HEK293 (cell line): ENCODE data around the gene MRPL46.

ENCODE experiments used
- BCL11B ChIP-seq: fragments of 450-650 bp; formaldehyde crosslinking; IDR thresholded peaks from 2 replicates; pipeline ENCODE4 v1.5.1; 2016; ENCODE audit warnings: low read depth, missing biosample characterization, missing genetic modification characterization
- HOXA7 ChIP-seq: sonication (generic); formaldehyde crosslinking; IDR thresholded peaks from 2 replicates; pipeline ENCODE4 v1.8.1; 2022; ENCODE audit warnings: missing genetic modification reagents, borderline replicate concordance
- IKZF3 ChIP-seq: fragments of 450-650 bp; IDR thresholded peaks from 2 replicates; pipeline ENCODE4 v1.5.0; 2018; ENCODE audit warnings: missing biosample characterization, mild to moderate bottlenecking, missing genetic modification characterization, moderate library complexity
- MEIS1 ChIP-seq: sonication (generic); formaldehyde crosslinking; IDR thresholded peaks from 2 replicates; pipeline ENCODE4 v1.8.1; 2022; ENCODE audit warnings: missing genetic modification reagents, mild to moderate bottlenecking, borderline replicate concordance
- REPIN1 ChIP-seq: fragments of 450-650 bp; formaldehyde crosslinking; IDR thresholded peaks from 2 replicates; pipeline ENCODE4 v1.5.1; 2017; ENCODE audit warnings: missing biosample characterization, missing genetic modification characterization, low read depth
- SCRT1 ChIP-seq: fragments of 450-650 bp; formaldehyde crosslinking; IDR thresholded peaks from 2 replicates; pipeline ENCODE4 v1.5.1; 2016; ENCODE audit warnings: missing biosample characterization, missing genetic modification characterization, borderline replicate concordance
- SCRT2 ChIP-seq: fragments of 450-650 bp; formaldehyde crosslinking; IDR thresholded peaks from 2 replicates; pipeline ENCODE4 v1.5.1; 2016; ENCODE audit warnings: missing biosample characterization, missing genetic modification characterization
- ZFP37 ChIP-seq: fragments of 450-650 bp; formaldehyde crosslinking; IDR thresholded peaks from 2 replicates; pipeline ENCODE4 v1.5.1; 2016; ENCODE audit warnings: missing biosample characterization, missing genetic modification characterization
- ZNF132 ChIP-seq: fragments of 450-650 bp; formaldehyde crosslinking; IDR thresholded peaks from 2 replicates; pipeline ENCODE4 v1.5.1; 2017; ENCODE audit warnings: missing biosample characterization, missing genetic modification characterization, borderline replicate concordance
- ZNF138 ChIP-seq: fragments of 450-650 bp; formaldehyde crosslinking; IDR thresholded peaks from 2 replicates; pipeline ENCODE4 v1.5.1; 2016; ENCODE audit warnings: missing biosample characterization, missing genetic modification characterization, borderline replicate concordance
- ZNF155 ChIP-seq: fragments of 450-650 bp; formaldehyde crosslinking; IDR thresholded peaks from 2 replicates; pipeline ENCODE4 v1.5.1; 2016; ENCODE audit warnings: missing biosample characterization, missing genetic modification characterization
- ZNF169 ChIP-seq: fragments of 450-650 bp; formaldehyde crosslinking; IDR thresholded peaks from 2 replicates; pipeline ENCODE4 v1.5.1; 2016; ENCODE audit warnings: missing biosample characterization, missing genetic modification characterization
- ZNF174 ChIP-seq: fragments of 450-650 bp; formaldehyde crosslinking; IDR thresholded peaks from 2 replicates; pipeline ENCODE4 v1.5.0; 2017; ENCODE audit warnings: missing biosample characterization, mild to moderate bottlenecking, missing genetic modification characterization
- ZNF2 ChIP-seq: fragments of 450-650 bp; formaldehyde crosslinking; IDR thresholded peaks from 2 replicates; pipeline ENCODE4 v1.5.1; 2016; ENCODE audit warnings: missing biosample characterization, missing genetic modification characterization
- ZNF24 ChIP-seq: fragments of 450-650 bp; formaldehyde crosslinking; IDR thresholded peaks from 2 replicates; pipeline ENCODE4 v1.5.1; 2016; ENCODE audit warnings: missing biosample characterization, missing genetic modification characterization
- ZNF324 ChIP-seq: fragments of 450-650 bp; formaldehyde crosslinking; IDR thresholded peaks from 2 replicates; pipeline ENCODE4 v1.5.1; 2016; ENCODE audit warnings: missing biosample characterization, missing genetic modification characterization
- ZNF426 ChIP-seq: fragments of 450-650 bp; formaldehyde crosslinking; IDR thresholded peaks from 2 replicates; pipeline ENCODE4 v1.5.1; 2017; ENCODE audit warnings: missing biosample characterization, missing genetic modification characterization, mild to moderate bottlenecking, inconsistent platforms, moderate library complexity
- ZNF544 ChIP-seq: fragments of 450-650 bp; formaldehyde crosslinking; IDR thresholded peaks from 2 replicates; pipeline ENCODE4 v1.5.0; 2017; ENCODE audit warnings: missing biosample characterization, missing genetic modification characterization
- ZNF747 ChIP-seq: fragments of 450-650 bp; formaldehyde crosslinking; IDR thresholded peaks from 2 replicates; pipeline ENCODE4 v1.5.1; 2016; ENCODE audit warnings: missing biosample characterization, missing genetic modification characterization
- ZNF768 ChIP-seq: fragments of 450-650 bp; formaldehyde crosslinking; IDR thresholded peaks from 2 replicates; pipeline ENCODE4 v1.5.1; 2018; ENCODE audit warnings: missing biosample characterization, mild to moderate bottlenecking, missing genetic modification characterization
- ZNF785 ChIP-seq: fragments of 450-650 bp; formaldehyde crosslinking; IDR thresholded peaks from 2 replicates; pipeline ENCODE4 v1.5.1; 2016; ENCODE audit warnings: missing biosample characterization, missing genetic modification characterization
- ZSCAN23 ChIP-seq: fragments of 450-650 bp; formaldehyde crosslinking; IDR thresholded peaks from 2 replicates; pipeline ENCODE4 v1.5.1; 2016; ENCODE audit warnings: missing biosample characterization, missing genetic modification characterization
- TF ChIP-seq, protein P1 (sequence below): fragments of 450-650 bp; formaldehyde crosslinking; IDR thresholded peaks from 2 replicates; pipeline ENCODE4 v1.5.1; 2016; ENCODE audit warnings: missing biosample characterization, missing genetic modification characterization, low read depth
- TF ChIP-seq, protein P2 (sequence below): fragments of 450-650 bp; formaldehyde crosslinking; IDR thresholded peaks from 2 replicates; pipeline ENCODE4 v1.5.1; 2016; ENCODE audit warnings: missing biosample characterization, missing genetic modification characterization
- TF ChIP-seq, protein P3 (sequence below): fragments of 450-650 bp; formaldehyde crosslinking; conservative IDR thresholded peaks from 2 replicates; pipeline ENCODE4 v1.5.1; 2016; ENCODE audit warnings: low read depth, missing biosample characterization, missing genetic modification characterization
- TF ChIP-seq, protein P4 (sequence below): fragments of 450-650 bp; formaldehyde crosslinking; IDR thresholded peaks from 2 replicates; pipeline ENCODE4; 2016; ENCODE audit warnings: missing biosample characterization, missing genetic modification characterization
- TF ChIP-seq, protein P5 (sequence below): fragments of 450-650 bp; formaldehyde crosslinking; IDR thresholded peaks from 2 replicates; pipeline ENCODE4 v1.5.1; 2016; ENCODE audit warnings: missing biosample characterization, missing genetic modification characterization

Gene MRPL46

DNA sequence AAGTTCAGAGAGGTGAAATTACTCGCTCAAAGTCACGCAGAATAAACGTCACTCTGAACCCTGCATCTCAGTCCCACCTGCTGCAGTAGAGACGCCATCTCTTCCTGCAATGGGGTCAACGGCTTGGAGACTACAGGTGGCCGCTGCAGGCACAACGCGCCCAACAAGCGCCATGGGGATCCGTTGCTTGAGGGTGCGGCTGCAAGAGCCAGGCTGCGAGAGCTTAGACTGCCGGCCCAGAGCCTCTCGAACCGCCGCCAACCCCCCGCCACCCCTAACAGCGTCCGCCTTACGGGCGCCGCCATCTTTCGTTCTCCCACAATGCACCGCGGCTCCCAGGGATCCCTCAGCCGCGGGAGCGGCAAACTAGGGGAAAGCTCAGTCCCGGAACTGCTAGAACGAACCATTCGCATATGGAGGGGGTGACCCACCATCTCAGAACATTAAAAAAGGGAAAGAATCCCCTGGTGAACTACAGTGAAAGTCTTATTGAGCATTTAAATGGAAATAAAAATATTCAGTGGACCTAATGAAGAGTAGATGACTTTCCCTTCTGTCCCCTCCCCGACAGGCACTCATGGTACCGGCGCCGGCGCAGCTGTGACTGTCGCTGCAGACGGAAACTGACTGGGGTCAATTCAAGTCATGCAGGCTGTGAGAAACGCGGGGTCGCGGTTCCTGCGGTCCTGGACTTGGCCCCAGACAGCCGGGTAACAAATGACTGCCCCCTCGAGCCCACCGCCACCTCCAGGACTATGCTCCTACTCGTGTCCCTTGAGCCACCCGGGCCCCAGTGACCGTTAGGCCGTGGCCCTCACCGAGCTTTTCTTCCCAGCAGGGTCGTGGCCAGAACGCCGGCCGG lies at the start of gene MRPL46, which contains the start of gene MRPS11 (continued):
- no peak for TF ChIP-seq ZNF768 (tag by site-specific recombination)
- no peak for TF ChIP-seq HOXA7 (CRISPR knock-in tag)
- TF ChIP-seq, protein P1, sequence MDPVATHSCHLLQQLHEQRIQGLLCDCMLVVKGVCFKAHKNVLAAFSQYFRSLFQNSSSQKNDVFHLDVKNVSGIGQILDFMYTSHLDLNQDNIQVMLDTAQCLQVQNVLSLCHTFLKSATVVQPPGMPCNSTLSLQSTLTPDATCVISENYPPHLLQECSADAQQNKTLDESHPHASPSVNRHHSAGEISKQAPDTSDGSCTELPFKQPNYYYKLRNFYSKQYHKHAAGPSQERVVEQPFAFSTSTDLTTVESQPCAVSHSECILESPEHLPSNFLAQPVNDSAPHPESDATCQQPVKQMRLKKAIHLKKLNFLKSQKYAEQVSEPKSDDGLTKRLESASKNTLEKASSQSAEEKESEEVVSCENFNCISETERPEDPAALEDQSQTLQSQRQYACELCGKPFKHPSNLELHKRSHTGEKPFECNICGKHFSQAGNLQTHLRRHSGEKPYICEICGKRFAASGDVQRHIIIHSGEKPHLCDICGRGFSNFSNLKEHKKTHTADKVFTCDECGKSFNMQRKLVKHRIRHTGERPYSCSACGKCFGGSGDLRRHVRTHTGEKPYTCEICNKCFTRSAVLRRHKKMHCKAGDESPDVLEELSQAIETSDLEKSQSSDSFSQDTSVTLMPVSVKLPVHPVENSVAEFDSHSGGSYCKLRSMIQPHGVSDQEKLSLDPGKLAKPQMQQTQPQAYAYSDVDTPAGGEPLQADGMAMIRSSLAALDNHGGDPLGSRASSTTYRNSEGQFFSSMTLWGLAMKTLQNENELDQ (tag by site-specific recombination), result no peak
- TF ChIP-seq MEIS1, result no peak
- TF ChIP-seq ZNF132 (tag by site-specific recombination), result no peak
- no peak for TF ChIP-seq ZNF138
- no peak for TF ChIP-seq ZNF174 (tag by site-specific recombination)
- TF ChIP-seq, protein P2, sequence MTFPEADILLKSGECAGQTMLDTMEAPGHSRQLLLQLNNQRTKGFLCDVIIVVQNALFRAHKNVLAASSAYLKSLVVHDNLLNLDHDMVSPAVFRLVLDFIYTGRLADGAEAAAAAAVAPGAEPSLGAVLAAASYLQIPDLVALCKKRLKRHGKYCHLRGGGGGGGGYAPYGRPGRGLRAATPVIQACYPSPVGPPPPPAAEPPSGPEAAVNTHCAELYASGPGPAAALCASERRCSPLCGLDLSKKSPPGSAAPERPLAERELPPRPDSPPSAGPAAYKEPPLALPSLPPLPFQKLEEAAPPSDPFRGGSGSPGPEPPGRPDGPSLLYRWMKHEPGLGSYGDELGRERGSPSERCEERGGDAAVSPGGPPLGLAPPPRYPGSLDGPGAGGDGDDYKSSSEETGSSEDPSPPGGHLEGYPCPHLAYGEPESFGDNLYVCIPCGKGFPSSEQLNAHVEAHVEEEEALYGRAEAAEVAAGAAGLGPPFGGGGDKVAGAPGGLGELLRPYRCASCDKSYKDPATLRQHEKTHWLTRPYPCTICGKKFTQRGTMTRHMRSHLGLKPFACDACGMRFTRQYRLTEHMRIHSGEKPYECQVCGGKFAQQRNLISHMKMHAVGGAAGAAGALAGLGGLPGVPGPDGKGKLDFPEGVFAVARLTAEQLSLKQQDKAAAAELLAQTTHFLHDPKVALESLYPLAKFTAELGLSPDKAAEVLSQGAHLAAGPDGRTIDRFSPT (tag by site-specific recombination), result no peak
- TF ChIP-seq, protein P3, sequence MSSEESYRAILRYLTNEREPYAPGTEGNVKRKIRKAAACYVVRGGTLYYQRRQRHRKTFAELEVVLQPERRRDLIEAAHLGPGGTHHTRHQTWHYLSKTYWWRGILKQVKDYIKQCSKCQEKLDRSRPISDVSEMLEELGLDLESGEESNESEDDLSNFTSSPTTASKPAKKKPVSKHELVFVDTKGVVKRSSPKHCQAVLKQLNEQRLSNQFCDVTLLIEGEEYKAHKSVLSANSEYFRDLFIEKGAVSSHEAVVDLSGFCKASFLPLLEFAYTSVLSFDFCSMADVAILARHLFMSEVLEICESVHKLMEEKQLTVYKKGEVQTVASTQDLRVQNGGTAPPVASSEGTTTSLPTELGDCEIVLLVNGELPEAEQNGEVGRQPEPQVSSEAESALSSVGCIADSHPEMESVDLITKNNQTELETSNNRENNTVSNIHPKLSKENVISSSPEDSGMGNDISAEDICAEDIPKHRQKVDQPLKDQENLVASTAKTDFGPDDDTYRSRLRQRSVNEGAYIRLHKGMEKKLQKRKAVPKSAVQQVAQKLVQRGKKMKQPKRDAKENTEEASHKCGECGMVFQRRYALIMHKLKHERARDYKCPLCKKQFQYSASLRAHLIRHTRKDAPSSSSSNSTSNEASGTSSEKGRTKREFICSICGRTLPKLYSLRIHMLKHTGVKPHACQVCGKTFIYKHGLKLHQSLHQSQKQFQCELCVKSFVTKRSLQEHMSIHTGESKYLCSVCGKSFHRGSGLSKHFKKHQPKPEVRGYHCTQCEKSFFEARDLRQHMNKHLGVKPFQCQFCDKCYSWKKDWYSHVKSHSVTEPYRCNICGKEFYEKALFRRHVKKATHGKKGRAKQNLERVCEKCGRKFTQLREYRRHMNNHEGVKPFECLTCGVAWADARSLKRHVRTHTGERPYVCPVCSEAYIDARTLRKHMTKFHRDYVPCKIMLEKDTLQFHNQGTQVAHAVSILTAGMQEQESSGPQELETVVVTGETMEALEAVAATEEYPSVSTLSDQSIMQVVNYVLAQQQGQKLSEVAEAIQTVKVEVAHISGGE, result peak; percentile 55
- no peak for TF ChIP-seq ZNF747 (tag by site-specific recombination)
- TF ChIP-seq ZNF24, result peak; percentile 77; the same call in 1 of the 2 replicates
- TF ChIP-seq ZNF169, result no peak
- TF ChIP-seq ZNF155 (tag by site-specific recombination), result no peak
- TF ChIP-seq, protein P4, sequence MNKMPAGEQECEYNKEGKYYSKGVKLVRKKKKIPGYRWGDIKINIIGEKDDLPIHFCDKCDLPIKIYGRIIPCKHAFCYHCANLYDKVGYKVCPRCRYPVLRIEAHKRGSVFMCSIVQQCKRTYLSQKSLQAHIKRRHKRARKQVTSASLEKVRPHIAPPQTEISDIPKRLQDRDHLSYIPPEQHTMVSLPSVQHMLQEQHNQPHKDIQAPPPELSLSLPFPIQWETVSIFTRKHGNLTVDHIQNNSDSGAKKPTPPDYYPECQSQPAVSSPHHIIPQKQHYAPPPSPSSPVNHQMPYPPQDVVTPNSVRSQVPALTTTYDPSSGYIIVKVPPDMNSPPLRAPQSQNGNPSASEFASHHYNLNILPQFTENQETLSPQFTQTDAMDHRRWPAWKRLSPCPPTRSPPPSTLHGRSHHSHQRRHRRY, result no peak
- TF ChIP-seq ZNF426 (tag by site-specific recombination), result no peak
- peak; percentile 97 for TF ChIP-seq SCRT1 (tag by site-specific recombination)
- TF ChIP-seq IKZF3, result peak; percentile 96
- TF ChIP-seq ZNF785 (tag by site-specific recombination), result no peak
- peak; percentile 75; the same call in 1 of the 2 replicates for TF ChIP-seq ZNF324 (tag by site-specific recombination)
- peak; percentile 59; the same call in 1 of the 2 replicates for TF ChIP-seq ZNF2 (tag by site-specific recombination)
- no peak for TF ChIP-seq BCL11B (tag by site-specific recombination)
- TF ChIP-seq ZSCAN23, result 0 out of 2 replicates have a peak, but pooled peaks have one; percentile 13
- no peak for TF ChIP-seq ZNF544
- peak; percentile 64; the same call in 1 of the 2 replicates for TF ChIP-seq ZFP37 (tag by site-specific recombination)
- TF ChIP-seq SCRT2 (tag by site-specific recombination), result peak; percentile 98
- TF ChIP-seq, protein P5, sequence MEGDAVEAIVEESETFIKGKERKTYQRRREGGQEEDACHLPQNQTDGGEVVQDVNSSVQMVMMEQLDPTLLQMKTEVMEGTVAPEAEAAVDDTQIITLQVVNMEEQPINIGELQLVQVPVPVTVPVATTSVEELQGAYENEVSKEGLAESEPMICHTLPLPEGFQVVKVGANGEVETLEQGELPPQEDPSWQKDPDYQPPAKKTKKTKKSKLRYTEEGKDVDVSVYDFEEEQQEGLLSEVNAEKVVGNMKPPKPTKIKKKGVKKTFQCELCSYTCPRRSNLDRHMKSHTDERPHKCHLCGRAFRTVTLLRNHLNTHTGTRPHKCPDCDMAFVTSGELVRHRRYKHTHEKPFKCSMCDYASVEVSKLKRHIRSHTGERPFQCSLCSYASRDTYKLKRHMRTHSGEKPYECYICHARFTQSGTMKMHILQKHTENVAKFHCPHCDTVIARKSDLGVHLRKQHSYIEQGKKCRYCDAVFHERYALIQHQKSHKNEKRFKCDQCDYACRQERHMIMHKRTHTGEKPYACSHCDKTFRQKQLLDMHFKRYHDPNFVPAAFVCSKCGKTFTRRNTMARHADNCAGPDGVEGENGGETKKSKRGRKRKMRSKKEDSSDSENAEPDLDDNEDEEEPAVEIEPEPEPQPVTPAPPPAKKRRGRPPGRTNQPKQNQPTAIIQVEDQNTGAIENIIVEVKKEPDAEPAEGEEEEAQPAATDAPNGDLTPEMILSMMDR (tag by site-specific recombination), result no peak
- no peak for TF ChIP-seq REPIN1 (tag by site-specific recombination)
